WTC11 (cell line): ENCODE data around the gene LDLRAD4.

Source experiments
- ATF1 ChIP-seq: sonication (generic); formaldehyde crosslinking; IDR thresholded peaks from 2 replicates; pipeline ENCODE4 v1.8.1; 2023; ENCODE audit warnings: mild to moderate bottlenecking, moderate library complexity, missing genetic modification reagents
- CREB1 ChIP-seq: sonication (generic); formaldehyde crosslinking; IDR thresholded peaks from 2 replicates; pipeline ENCODE4 v1.8.0; 2023; ENCODE audit warnings: mild to moderate bottlenecking, missing genetic modification reagents
- CREM ChIP-seq: sonication (generic); formaldehyde crosslinking; IDR thresholded peaks from 2 replicates; pipeline ENCODE4 v1.8.1; 2022; ENCODE audit warnings: mild to moderate bottlenecking, missing genetic modification reagents, moderate library complexity
- E2F5 ChIP-seq: sonication (generic); formaldehyde crosslinking; IDR thresholded peaks from 2 replicates; pipeline ENCODE4 v1.8.1; 2022; ENCODE audit warnings: mild to moderate bottlenecking, moderate library complexity, missing genetic modification reagents
- FOXK1 ChIP-seq: sonication (generic); formaldehyde crosslinking; IDR thresholded peaks from 2 replicates; pipeline ENCODE4 v1.8.0; 2022; ENCODE audit warnings: mild to moderate bottlenecking, moderate library complexity, missing genetic modification reagents
- HMGA2 ChIP-seq: fragments of 250-450 bp; sonication (Bioruptor Pico); IDR thresholded peaks from 2 replicates; pipeline ENCODE4 v1.4.0; 2021; ENCODE audit warnings: mild to moderate bottlenecking, moderate library complexity
- MYBL2 ChIP-seq: sonication (generic); formaldehyde crosslinking; IDR thresholded peaks from 2 replicates; pipeline ENCODE4 v1.8.1; 2023; ENCODE audit warnings: mild to moderate bottlenecking, moderate library complexity, missing genetic modification reagents
- SP1 ChIP-seq: sonication (generic); formaldehyde crosslinking; conservative IDR thresholded peaks from 2 replicates; pipeline ENCODE4 v1.8.1; 2022; ENCODE audit warnings: missing genetic modification reagents
- ZBTB21 ChIP-seq: sonication (generic); formaldehyde crosslinking; IDR thresholded peaks from 2 replicates; pipeline ENCODE4 v1.8.1; 2023; ENCODE audit warnings: mild to moderate bottlenecking, missing genetic modification reagents, borderline replicate concordance
- ZNF317 ChIP-seq: sonication (generic); formaldehyde crosslinking; IDR thresholded peaks from 2 replicates; pipeline ENCODE4 v1.8.1; 2023; ENCODE audit warnings: low read depth, mild to moderate bottlenecking, moderate library complexity, missing genetic modification reagents, borderline replicate concordance
- TF ChIP-seq, protein P1 (sequence below): fragments of 200-600 bp; IDR thresholded peaks from 2 replicates; pipeline ENCODE4 v1.8.0; 2022; ENCODE audit warnings: antibody characterized with exemption
- TF ChIP-seq, protein P2 (sequence below): fragments of 250-450 bp; sonication (Bioruptor Pico); IDR thresholded peaks from 2 replicates; pipeline ENCODE4 v1.9.0; 2021; ENCODE audit warnings: mild to moderate bottlenecking
- TF ChIP-seq, protein P3 (sequence below): sonication (generic); formaldehyde crosslinking; IDR thresholded peaks from 2 replicates; pipeline ENCODE4 v1.8.0; 2022; ENCODE audit warnings: mild to moderate bottlenecking, missing genetic modification reagents
- TF ChIP-seq, protein P4 (sequence below): sonication (generic); formaldehyde crosslinking; IDR thresholded peaks from 2 replicates; pipeline ENCODE4 v1.8.1; 2022; ENCODE audit warnings: mild to moderate bottlenecking, missing genetic modification reagents, moderate library complexity, borderline replicate concordance

DNA sequence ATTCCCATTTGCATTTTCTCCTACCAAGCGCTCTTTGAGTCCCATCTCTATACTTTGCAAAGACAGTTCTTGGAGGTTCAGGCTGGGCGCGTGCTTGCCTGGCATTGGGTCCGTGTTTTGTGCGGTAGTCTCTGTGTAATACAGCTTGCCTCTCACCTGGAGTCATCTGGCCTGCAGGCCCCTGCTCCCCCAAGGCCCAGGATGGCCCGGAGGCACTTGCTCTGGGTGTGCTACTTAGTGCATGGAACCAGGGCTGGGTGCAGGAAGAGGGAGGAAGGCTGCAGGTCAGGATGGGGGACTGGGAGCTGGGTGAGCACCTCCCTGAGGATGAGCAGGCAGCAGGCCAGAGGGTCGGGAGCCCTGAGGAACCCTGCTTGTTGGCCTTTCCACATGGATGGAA, 220.9 kb downstream of the LDLRAD4 start:
- TF ChIP-seq FOXK1 (no peak), MYBL2 (CRISPR knock-in tag) (no peak), SP1 (CRISPR knock-in tag) (no peak), HMGA2 (CRISPR knock-in tag) (no peak), CREM (CRISPR knock-in tag) (no peak), ZNF317 (CRISPR knock-in tag) (no peak), ATF1 (no peak), CREB1 (no peak), ZBTB21 (CRISPR knock-in tag) (no peak), E2F5 (CRISPR knock-in tag) (no peak)
- TF ChIP-seq, protein P1, sequence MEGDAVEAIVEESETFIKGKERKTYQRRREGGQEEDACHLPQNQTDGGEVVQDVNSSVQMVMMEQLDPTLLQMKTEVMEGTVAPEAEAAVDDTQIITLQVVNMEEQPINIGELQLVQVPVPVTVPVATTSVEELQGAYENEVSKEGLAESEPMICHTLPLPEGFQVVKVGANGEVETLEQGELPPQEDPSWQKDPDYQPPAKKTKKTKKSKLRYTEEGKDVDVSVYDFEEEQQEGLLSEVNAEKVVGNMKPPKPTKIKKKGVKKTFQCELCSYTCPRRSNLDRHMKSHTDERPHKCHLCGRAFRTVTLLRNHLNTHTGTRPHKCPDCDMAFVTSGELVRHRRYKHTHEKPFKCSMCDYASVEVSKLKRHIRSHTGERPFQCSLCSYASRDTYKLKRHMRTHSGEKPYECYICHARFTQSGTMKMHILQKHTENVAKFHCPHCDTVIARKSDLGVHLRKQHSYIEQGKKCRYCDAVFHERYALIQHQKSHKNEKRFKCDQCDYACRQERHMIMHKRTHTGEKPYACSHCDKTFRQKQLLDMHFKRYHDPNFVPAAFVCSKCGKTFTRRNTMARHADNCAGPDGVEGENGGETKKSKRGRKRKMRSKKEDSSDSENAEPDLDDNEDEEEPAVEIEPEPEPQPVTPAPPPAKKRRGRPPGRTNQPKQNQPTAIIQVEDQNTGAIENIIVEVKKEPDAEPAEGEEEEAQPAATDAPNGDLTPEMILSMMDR: no peak
- TF ChIP-seq, protein P2, sequence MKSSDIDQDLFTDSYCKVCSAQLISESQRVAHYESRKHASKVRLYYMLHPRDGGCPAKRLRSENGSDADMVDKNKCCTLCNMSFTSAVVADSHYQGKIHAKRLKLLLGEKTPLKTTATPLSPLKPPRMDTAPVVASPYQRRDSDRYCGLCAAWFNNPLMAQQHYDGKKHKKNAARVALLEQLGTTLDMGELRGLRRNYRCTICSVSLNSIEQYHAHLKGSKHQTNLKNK (CRISPR knock-in tag): no peak
- TF ChIP-seq, protein P3, sequence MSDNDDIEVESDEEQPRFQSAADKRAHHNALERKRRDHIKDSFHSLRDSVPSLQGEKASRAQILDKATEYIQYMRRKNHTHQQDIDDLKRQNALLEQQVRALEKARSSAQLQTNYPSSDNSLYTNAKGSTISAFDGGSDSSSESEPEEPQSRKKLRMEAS (CRISPR knock-in tag): no peak
- TF ChIP-seq, protein P4, sequence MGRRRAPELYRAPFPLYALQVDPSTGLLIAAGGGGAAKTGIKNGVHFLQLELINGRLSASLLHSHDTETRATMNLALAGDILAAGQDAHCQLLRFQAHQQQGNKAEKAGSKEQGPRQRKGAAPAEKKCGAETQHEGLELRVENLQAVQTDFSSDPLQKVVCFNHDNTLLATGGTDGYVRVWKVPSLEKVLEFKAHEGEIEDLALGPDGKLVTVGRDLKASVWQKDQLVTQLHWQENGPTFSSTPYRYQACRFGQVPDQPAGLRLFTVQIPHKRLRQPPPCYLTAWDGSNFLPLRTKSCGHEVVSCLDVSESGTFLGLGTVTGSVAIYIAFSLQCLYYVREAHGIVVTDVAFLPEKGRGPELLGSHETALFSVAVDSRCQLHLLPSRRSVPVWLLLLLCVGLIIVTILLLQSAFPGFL (CRISPR knock-in tag): no peak
